ENCODE measurements around the gene TMEM25.

GRCh38 chr11:118532852-118533768 lies 2.1 kb downstream of the TMEM25 start:
- TF ChIP-seq CTCF (IDR thresholded peaks at IDR 0.05) (no peak), POLR2A (IDR thresholded peaks at IDR 0.05) (no peak)
